A673 (cell line): ENCODE results near the gene IPCEF1. TPM values are rescaled to one million over a fixed set of nuclear protein-coding genes. Genes with fewer than 3 reads are reported as not detected.

Source experiments
- BruUV-seq: library from RNA; stranded (reverse); fragments of 400-500 nt; replicated peaks from 2 replicates; lab custom pipeline; 2021; lab: Mats Ljungman, UMichigan
- CTCF ChIA-PET: fragments of 300-600 bp; sonication (Branson Sonifier 250); formaldehyde crosslinking; loops from one replicate; lab custom pipeline; 2022; ENCODE audit warnings: antibody characterized with exemption; lab: Charles Lee
- POLR2A ChIA-PET: fragments of 300-600 bp; sonication (Branson Sonifier 250); formaldehyde crosslinking; loops from one replicate; lab custom pipeline; 2022; ENCODE audit warnings: antibody characterized with exemption; ENCODE audit not compliant: low non-redundant PET; lab: Charles Lee
- DNase-seq: peaks from one replicate; pipeline ENCODE4 v3.0.0-alpha.2; 2015; ENCODE audit warnings: low spot score
- H3K27ac ChIP-seq: fragments of 200-600 bp; sonication (generic); 2 replicates; pipeline ENCODE4 v1.5.1; 2016; ENCODE audit warnings: mixed run types, low read depth, mild to moderate bottlenecking, mixed read lengths, antibody characterized with exemption, low read length; ENCODE audit not compliant: poor library complexity, severe bottlenecking
- H3K27me3 ChIP-seq: fragments of 200-600 bp; sonication (generic); replicated peaks from 2 replicates; pipeline ENCODE4 v1.6.1; 2017; ENCODE audit warnings: mixed run types, low read depth, mild to moderate bottlenecking, mixed read lengths, antibody characterized with exemption, low read length; ENCODE audit not compliant: insufficient read depth, poor library complexity
- H3K36me3 ChIP-seq: fragments of 200-600 bp; sonication (generic); 2 replicates; pipeline ENCODE4 v1.6.1; 2016; ENCODE audit warnings: mixed run types, mild to moderate bottlenecking, mixed read lengths, antibody characterized with exemption, low read length; ENCODE audit not compliant: insufficient read depth, poor library complexity, severe bottlenecking
- H3K4me1 ChIP-seq: fragments of 200-600 bp; sonication (generic); 2 replicates; pipeline ENCODE4 v1.6.1; 2017; ENCODE audit warnings: mixed run types, mild to moderate bottlenecking, mixed read lengths, antibody characterized with exemption, low read length; ENCODE audit not compliant: insufficient read depth, poor library complexity, severe bottlenecking
- H3K4me3 ChIP-seq: fragments of 200-600 bp; sonication (generic); 2 replicates; pipeline ENCODE4 v1.5.1; 2016; ENCODE audit warnings: low read depth, mixed run types, mild to moderate bottlenecking, mixed read lengths, low read length; ENCODE audit not compliant: poor library complexity, severe bottlenecking
- H3K9me3 ChIP-seq: fragments of 200-600 bp; sonication (generic); 2 replicates; pipeline ENCODE4 v1.6.1; 2016; ENCODE audit warnings: mixed run types, low read depth, mild to moderate bottlenecking, mixed read lengths, antibody characterized with exemption, low read length; ENCODE audit not compliant: poor library complexity, severe bottlenecking
- CTCF ChIP-seq: fragments of 300-800, 200-600 bp; sonication (generic); conservative IDR thresholded peaks from 2 replicates; pipeline ENCODE4 v1.5.1; 2017; ENCODE audit warnings: low read depth, mild to moderate bottlenecking, antibody characterized with exemption, low read length, moderate library complexity, mixed read lengths
- EZH2 ChIP-seq: fragments of 200-600 bp; sonication (generic); IDR thresholded peaks from 2 replicates; pipeline ENCODE4 v1.6.1; 2017; ENCODE audit warnings: borderline replicate concordance, low read depth, mild to moderate bottlenecking, mixed read lengths, antibody characterized with exemption, low read length; ENCODE audit not compliant: poor library complexity, severe bottlenecking
- intact Hi-C: fragments of 100-400 bp; cut with micrococcal nuclease; formaldehyde crosslinking; loops from one replicate; pipeline ENCODE4 v1.10.0; 2022; ENCODE audit not compliant: unreplicated experiment
- total RNA-seq: library from RNA; stranded (reverse); gene quantifications from 2 replicates; pipeline ENCODE4 v1.2.3, GENCODE V29; 2021

Gene IPCEF1
- total RNA-seq, 1 experiment from 2014 or later: 1.4 TPM

- Histone ChIP-seq H3K36me3 (no peaks in the 10 kb centered on the region), H3K9me3 (no peaks in the 10 kb centered on the region), H3K27me3 (no peaks in the 10 kb centered on the region), H3K4me1 (no peaks in the 10 kb centered on the region), H3K27ac (no peak overlapping the region), H3K4me3 (no peak overlapping the region)
- DNase-seq: no peak
- intact Hi-C loops: no loop called here
- no TSS peak for BruUV-seq
- POLR2A ChIA-PET: no interaction called here
- CTCF ChIA-PET: no interaction called here
- TF ChIP-seq EZH2 (no peak), CTCF (no peak)
Observed at GRCh38 chr6:154285826-154286225, 70.8 kb downstream of the IPCEF1 start.

- CTCF ChIA-PET: no interaction called here
- POLR2A ChIA-PET: no interaction called here
Observed at GRCh38 chr6:154284313-154284853, 72.2 kb downstream of the IPCEF1 start.

GRCh38 chr6:154280521-154280920, 76.1 kb downstream of the IPCEF1 start:
- no peak for DNase-seq
- no TSS peak for BruUV-seq
- no peaks in the 10 kb centered on the region for H3K36me3 ChIP-seq
- H3K9me3 ChIP-seq: no peaks in the 10 kb centered on the region
- H3K27me3 ChIP-seq: no peaks in the 10 kb centered on the region
- H3K4me1 ChIP-seq: no peaks in the 10 kb centered on the region
- ChIA-PET CTCF (no interaction called here), POLR2A (no interaction called here)
- no peak overlapping the region for H3K4me3 ChIP-seq
- intact Hi-C loops: no loop called here
- no peak for TF ChIP-seq CTCF
- TF ChIP-seq EZH2: no peak
- no peak overlapping the region for H3K27ac ChIP-seq

More at GRCh38 chr6:154284313-154284853, 72.2 kb downstream of the IPCEF1 start:
- Histone ChIP-seq H3K36me3 (no peaks in the 10 kb centered on the region), H3K4me1 (no peaks in the 10 kb centered on the region), H3K27ac (no peak overlapping the region), H3K9me3 (no peaks in the 10 kb centered on the region), H3K4me3 (no peak overlapping the region), H3K27me3 (no peaks in the 10 kb centered on the region)
- TF ChIP-seq EZH2 (no peak), CTCF (no peak)
- no peak for DNase-seq
- intact Hi-C loops: no loop called here
- no TSS peak for BruUV-seq
